GM18519 (cell line): ENCODE data around the gene FAM193B.

Source experiments
- ATAC-seq: cut with Tn5 transposase; IDR thresholded peaks from one replicate; pipeline ENCODE4 v1.9.1; 2021; ENCODE audit warnings: mild to moderate bottlenecking, moderate library complexity; ENCODE audit not compliant: unreplicated experiment, low FRiP score

FAM193B gene

DNA sequence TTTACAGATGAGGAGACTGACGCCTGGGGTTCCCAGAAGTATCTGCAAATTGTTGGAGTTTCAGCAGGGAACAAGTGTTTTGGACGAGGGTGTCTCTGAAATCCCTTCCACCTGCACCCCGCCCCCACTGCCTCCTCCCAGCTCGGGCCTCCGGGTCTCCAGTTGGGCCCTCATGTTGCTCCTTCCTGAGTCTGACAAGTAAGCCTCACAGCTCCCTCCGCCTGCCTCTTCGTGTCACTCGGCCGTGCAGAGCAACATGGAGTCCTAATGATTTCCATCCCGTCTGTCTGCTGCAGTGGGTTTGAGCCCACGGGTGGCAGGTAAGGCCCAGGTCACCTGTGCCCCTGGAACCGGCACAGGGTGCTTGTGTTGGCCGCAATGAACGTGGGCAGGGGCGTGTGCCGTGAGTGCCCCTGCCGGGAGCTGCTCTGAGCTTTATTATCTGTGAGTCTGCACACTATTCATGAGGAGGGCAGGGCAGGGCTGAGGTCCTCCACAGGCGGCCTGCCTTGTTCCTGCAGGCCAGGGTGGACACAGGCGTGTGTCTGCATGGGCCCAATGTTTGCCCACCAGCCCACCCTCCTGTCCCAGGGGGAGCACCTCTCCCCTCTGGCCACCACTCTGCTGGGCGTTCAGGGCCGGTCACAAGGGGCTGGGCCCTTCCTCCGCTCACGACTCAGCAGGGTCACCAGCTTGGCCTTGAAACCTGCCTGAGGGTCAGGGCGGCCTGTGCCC, 50.8 kb downstream of the FAM193B start:
- no peak for ATAC-seq

DNA sequence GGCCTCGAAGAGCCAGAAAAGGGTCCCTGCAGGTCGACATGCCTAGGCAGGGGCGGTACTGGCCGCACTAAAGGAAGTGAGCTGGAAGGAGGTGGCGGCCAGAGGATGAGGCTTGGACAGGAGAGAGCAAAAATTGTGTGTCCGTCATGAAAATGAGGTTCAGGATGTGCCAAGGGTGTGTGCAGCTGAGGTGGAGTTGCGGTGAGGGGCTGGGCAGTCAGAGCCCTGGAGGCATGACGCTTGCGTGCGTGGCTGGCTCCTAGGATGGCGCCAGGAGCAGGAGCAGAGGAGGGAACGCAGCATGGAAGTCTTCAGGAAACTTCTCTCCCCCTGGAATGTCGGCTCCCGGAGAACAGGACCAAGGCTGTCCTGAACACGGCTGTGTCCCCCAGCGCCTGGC, 51.5 kb downstream of the FAM193B start:
- ATAC-seq = no peak

- ATAC-seq = no peak
Measured at GRCh38 chr5:177501874-177502678, 52.3 kb downstream of the FAM193B start.

DNA sequence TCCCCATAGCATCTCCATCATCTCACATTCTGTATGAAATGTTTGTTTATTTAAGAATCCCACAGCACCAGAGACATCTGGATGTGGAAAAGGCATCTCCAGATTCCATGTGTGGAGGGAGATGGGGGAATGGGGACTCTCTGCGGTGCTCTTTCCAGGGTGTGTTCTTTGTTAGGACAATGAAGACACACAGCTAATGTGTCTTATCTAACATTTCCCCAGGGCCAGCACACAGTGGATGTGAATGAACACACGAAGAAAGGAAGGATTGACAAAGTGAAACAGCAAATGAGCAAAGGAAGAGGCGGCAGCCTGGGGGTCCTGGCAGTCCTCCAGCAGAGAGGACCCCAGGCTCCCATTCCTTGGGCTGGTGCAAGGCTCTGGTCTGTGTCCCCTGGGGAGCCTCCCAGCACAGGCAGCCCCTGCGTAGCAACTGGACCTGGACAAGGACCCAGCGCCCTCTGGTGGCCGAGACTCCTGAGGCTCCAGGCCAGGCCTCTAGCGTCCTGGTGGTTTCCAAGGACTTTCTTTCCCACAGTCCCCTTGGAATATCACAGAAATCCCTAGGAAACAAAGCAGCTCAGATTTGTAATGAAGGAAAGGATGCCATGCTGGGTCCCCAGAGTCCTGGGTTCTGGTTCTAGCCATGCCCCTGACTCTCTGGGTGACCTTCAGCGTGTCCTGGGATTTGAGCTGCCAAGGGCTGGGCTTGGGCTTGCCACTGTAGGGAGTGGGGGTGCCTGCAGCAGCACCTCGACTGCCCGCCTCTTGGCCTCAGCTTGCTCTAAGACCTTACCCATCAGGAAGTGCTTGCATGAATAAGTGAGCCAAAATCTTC, 53.5 kb downstream of the FAM193B start:
- no peak for ATAC-seq

- no peak for ATAC-seq
Measured at GRCh38 chr5:177499842-177500241, 54.5 kb downstream of the FAM193B start.

GRCh38 chr5:177498013-177498787, 56.2 kb downstream of the FAM193B start:
- ATAC-seq = no peak

GRCh38 chr5:177497292-177498012, 56.9 kb downstream of the FAM193B start, which contains the start of gene PDLIM7:
Gene PDLIM7, minus strand, starts transcription at chr5:177497604. Its CDS starts 1,092 bp downstream, at chr5:177496512.
- ATAC-seq = peak; percentile 63

DNA sequence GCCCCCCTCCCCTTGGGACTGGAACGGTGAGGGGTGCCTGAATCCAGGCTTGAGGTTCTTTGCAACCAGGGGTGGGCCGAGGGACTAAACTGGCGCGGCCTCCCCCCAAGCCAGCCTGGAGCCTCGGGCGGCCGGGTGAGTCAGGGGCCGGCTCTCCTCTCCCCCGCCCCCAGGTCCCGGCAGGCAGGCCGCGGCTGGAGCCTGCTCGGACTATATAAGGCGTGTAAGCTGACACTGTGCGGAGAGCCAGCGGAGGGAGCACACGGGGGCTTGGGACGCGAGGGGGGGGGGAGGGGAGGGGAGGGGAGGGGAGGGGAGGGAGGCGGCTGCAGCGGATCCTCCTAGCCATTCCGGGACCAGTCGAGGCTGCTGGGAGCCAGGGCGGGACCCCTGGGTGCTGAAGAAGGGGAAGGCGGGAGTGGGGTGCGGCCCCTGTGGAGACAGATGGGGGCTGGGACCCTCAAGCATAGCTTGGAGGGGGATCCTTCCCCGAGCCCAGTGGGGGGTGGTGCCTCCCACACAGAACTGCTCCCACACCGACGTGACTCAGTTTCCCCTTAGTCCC, 57.6 kb downstream of the FAM193B start:
- ATAC-seq = peak; percentile 7

GRCh38 chr5:177496070-177496726, 58.2 kb downstream of the FAM193B start:
- ATAC-seq = no peak

DNA sequence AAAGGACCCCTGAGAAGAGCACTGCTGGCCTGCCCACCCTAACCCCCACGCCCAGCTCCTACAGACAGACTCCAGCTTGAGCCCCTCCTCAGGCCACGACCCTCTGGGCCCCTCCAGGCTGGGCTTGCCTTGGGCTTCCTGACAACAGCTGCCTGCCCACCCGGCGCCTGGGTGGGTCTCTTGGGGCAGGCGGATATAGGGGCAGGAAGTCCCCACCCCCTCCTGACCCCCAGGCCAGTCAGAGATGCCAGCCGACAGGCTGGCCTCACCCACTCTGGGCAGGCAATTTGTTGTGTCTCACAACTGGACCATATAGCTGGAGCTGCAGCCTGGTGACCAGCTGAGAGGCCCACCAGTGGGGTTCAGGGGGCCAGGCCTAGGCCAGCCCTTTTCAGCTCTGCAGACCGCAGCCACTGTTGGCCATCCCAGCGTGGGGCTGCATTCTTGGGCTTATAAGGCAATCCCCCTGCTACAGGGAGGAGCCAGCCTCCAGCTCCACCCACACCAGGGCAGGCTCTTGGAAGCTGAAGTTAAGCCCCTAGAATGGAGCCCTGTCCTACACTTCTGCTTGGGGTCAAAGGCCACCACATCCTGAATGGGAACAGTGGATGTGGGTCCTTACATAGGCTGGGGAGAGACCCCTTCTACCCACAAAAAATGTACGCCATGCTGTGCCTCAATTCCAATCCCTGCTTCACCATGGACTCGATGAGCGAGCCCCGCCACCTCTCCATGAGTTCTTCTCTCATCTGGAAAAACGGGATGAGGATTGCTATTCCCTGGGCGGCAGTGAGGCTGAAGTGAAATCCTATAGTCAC, 58.9 kb downstream of the FAM193B start:
- no peak for ATAC-seq

DNA sequence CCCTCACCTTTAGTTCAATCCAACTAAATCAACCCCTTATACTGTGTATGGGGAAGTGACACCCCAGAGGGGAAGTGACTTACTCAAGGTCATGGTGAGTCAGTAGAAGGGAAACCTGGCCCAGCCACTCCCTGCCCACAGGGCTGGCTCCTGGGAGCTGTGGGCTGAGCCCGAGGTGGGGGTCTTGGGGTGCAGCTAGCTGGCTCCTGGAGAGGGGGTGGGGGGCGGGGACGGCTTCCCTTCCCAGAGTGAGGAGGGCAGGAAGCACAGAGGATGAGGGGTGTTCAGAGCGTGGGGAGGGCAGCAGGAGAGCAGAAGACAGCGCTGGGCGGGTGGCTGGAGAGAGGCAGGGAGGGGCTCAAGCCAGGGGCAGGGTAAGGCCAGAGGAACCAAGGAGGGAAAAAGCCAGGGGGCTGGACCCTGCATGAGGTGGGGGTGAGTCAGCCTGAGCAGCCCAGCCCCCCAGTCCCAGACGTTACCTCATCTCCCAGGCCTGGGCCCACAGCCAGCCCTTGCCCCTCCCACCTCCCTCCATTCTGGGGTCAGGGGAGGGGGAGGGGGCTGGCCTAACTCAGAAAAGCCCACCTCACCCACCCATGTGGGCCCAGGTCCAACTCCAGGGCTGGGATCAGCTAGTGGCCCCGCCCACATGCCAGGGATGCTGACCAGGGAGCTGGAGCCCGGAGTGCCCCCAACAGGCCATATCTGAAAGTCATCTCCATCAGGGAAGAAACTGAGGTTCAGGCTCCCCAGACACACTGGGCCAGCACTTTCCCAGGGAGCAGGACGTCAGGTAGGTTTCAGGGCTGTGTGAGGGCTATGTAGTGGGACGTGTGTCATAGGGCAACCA, 59.8 kb downstream of the FAM193B start:
- no peak for ATAC-seq

DNA sequence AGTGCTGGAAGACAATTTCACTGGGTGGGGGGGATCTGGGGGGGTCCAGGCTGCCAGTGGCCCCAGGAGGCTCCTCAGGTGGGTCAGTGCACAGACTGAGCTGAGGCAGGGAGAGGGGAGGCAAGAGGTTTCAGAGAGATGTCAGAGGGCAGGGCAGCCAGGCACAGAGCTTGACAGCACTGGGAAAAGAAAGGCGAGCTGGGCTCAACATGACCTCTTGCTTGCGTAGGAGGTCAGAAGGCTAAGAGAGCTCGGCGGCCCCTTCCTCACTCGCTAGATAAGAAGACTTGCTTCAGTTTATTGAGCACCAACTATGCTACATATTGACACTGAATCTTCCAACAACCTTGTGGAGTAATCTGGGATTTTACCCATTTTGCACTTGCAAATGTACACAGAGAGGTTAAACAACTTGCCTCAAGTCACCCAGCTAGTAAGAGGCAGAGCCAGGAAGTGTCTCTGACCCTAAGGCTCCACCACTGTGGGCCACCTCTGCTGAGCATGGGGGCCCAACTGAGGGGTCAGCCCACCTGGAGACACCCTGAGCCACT, 60.5 kb downstream of the FAM193B start:
- no peak for ATAC-seq

DNA sequence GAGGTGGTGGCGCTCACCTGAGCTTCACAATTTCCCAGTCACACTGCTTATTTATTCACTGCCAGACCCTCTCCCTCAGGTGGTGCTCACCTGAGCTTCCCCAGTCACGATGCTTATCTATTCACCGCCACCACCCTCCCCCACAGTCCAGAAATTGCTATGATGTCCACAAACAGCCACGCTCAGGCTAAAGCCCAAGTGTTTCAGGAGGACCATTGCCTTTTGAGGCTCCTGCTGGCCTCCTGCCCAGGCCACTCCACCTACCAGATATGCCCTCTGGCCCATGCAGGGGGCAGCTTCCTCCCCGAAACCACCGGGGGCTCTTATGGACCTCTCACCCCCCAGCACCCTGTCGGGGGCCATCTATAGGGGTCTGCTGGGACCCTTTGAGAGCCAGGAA, 61.5 kb downstream of the FAM193B start:
- ATAC-seq = no peak

DNA sequence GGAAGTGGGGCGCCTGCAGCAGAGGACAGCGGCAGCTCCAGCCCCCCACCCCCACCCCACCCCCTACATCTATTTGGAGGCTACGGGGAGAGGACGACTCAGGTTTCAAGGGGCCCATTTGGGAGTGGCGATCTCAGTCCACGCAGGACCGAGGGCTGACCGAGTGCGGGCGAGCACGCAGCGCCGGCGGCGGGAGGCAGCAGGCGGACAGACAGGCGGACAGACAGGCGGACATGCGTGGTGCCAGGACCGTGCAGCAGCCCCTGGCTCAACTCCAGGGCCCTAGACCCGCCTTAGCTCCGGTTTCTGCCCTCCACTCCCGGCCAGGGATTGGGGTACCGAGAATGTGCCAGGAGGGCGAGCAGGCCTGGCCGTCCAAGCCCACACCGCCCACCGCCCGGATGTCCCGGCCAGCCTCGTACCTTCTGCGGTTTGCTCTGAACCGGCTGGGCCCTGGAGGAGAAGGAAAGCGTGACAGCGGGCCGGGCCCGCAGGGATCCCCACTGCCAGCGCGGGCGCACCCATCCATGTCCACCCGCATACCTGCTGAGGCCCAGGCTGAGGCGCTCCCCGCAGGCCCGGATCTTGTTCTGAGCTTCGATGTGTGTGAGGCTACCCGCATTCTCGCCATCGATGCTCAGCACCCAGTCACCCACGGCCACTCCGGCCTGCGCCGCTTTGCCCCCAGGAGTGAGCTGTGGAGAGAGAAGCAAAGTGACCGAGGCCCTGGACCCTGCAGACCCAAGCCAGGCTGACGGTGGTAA, 62.2 kb downstream of the FAM193B start:
- ATAC-seq = no peak

GRCh38 chr5:177491429-177491945, 62.9 kb downstream of the FAM193B start:
- no peak for ATAC-seq

DNA sequence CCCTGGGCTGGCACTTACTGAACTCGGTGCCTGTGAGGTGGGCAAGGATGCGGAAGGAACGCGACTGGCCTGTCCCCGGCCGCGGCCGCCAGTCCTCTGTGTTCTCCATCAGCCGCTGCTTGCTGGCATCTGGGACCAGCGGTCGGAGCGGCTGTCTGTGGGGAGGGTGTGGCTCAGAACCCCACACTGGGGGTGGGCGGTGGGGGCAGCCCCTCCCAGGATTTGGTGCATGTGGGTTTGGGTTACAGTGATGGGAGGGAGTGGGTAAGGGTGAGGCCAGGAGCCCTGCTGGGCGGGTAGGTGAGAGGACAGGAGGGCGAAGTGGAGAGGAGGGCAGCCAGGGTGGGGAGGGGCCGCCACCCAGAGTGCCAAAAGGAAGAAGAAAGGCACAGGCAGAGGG, 63.4 kb downstream of the FAM193B start:
- no peak for ATAC-seq
